Activated naive CD8-positive, alpha-beta T cell treated with anti-CD3 and anti-CD28 coated beads, Interleukin-2, amount 10 ng/mL, durations not matched to agents 7 days and 5 days (primary cell): Measurements from ENCODE around the gene TSPEAR. TPM values are rescaled to one million over a fixed set of nuclear protein-coding genes. Genes with fewer than 3 reads are reported as not detected.
"Not testable (repeated sequence)": the region's sequence is repeated elsewhere in the genome, so short reads cannot be mapped to it uniquely, and the experiment has no call there.

ENCODE experiments used
- ATAC-seq: fragments of 150-1000 bp; cut with Tn5 transposase; one replicate; pipeline ENCODE4 v1.10.0; 2021; ENCODE audit warnings: low read depth, moderate library complexity
- POLR2A ChIA-PET: fragments of 350-600 bp; sonication (Branson Sonifier 250); formaldehyde crosslinking; loops from one replicate; lab custom pipeline; 2021; ENCODE audit warnings: antibody characterized with exemption; lab: Charles Lee
- DNase-seq: peaks from one replicate; pipeline ENCODE4 v3.0.0; 2021
- H3K27ac Mint-ChIP-seq: one replicate; pipeline ENCODE4 v1.8.0; 2022; ENCODE audit warnings: mild to moderate bottlenecking, mixed read lengths
- H3K27me3 Mint-ChIP-seq: one replicate; pipeline ENCODE4 v1.8.0; 2022; ENCODE audit warnings: mild to moderate bottlenecking, moderate library complexity, mixed read lengths
- H3K36me3 Mint-ChIP-seq: one replicate; pipeline ENCODE4 v1.8.0; 2021; ENCODE audit warnings: mild to moderate bottlenecking, mixed read lengths
- H3K4me1 Mint-ChIP-seq: one replicate; pipeline ENCODE4 v1.8.0; 2021; ENCODE audit warnings: mixed read lengths
- H3K4me3 Mint-ChIP-seq: one replicate; pipeline ENCODE4 v1.8.0; 2022; ENCODE audit warnings: mild to moderate bottlenecking, moderate library complexity, mixed read lengths
- H3K9me3 Mint-ChIP-seq: one replicate; pipeline ENCODE4 v1.8.0; 2021; ENCODE audit warnings: mixed read lengths
- total RNA-seq, 2 experiments: library from RNA; stranded (reverse); gene quantifications; one replicate each; pipeline ENCODE4 v1.2.3, GENCODE V29; 2021

TSPEAR gene
- total RNA-seq, 2 experiments from 2014 or later = not detected

- POLR2A ChIA-PET = no interaction called here
- DNase-seq (no peak), ATAC-seq (no peak)
- Mint-ChIP-seq H3K4me1 (no peaks in the 10 kb centered on the region), H3K4me3 (no peak overlapping the region), H3K9me3 (peaks cover 26% of the 10 kb centered on the region), H3K27me3 (peaks cover 15% of the 10 kb centered on the region), H3K27ac (no peak overlapping the region), H3K36me3 (peaks cover 2% of the 10 kb centered on the region)
These were observed 130.2 kb downstream of the TSPEAR start for GRCh38 chr21:44581158-44581557.

GRCh38 chr21:44580231-44580821 is 131.0 kb downstream of the TSPEAR start, which contains the start of gene KRTAP10-5:
KRTAP10-5 (minus strand) TSS chr21:44580604; CDS start chr21:44580578, 26 bp downstream.
- H3K4me1 Mint-ChIP-seq, POLR2A ChIA-PET, ATAC-seq, H3K27ac Mint-ChIP-seq, H3K36me3 Mint-ChIP-seq, H3K4me3 Mint-ChIP-seq, DNase-seq: not testable (repeated sequence)
- Mint-ChIP-seq H3K27me3 (peaks cover 11% of the 10 kb centered on the region), H3K9me3 (peaks cover 31% of the 10 kb centered on the region)

- no peak for DNase-seq
- H3K36me3 Mint-ChIP-seq = peaks cover 2% of the 10 kb centered on the region
These were observed 131.6 kb downstream of the TSPEAR start for GRCh38 chr21:44579833-44580144.

DNA sequence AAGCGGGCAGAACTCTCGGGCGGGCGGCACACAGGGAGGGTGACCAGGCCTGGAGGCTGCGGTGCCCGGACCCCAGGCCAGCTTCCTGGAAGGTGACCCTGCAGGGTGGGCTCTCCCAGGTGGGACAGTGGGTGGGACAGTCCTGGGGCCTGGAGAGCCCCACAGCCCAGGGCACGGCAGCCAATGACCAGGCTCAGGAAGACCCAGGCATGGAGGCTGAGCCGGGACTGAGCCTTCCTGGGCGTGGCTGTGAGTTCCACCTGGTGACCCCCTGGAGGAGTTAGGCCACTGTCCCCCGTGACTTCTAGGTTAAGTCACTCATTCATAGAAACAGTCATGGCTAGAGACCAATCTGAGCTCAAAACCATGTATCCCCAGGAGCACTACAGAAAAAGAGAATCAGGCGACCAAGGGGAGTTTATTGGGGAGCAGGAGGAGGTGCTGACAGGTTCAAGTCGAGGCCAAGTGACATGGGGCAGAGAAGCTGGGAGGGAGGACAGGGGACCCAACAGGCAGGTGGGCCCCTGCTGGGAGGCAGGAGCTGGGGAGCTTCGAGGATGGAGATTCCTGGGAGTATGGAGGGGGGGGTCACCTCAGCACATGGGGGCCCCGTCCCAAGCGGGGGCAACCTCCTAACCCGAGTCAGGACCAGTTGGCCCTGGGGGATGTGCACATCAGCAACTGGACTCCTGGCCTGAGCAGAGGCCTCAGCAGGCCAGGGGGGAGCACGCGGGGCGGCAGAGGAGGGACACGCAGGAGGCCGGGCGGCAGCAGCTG is 132.1 kb downstream of the TSPEAR start:
- Mint-ChIP-seq H3K27me3 (peaks cover 7% of the 10 kb centered on the region), H3K4me3 (no peak overlapping the region), H3K27ac (no peak overlapping the region), H3K9me3 (peaks cover 31% of the 10 kb centered on the region), H3K36me3 (peaks cover 2% of the 10 kb centered on the region), H3K4me1 (no peaks in the 10 kb centered on the region)
- ATAC-seq (no peak), DNase-seq (no peak)
- POLR2A ChIA-PET = no interaction called here

More at GRCh38 chr21:44579833-44580144, 131.6 kb downstream of the TSPEAR start:
- Mint-ChIP-seq H3K27ac (no peak overlapping the region), H3K9me3 (peaks cover 31% of the 10 kb centered on the region), H3K4me3 (no peak overlapping the region), H3K4me1 (no peaks in the 10 kb centered on the region), H3K27me3 (peaks cover 7% of the 10 kb centered on the region)
- no peak for ATAC-seq
- POLR2A ChIA-PET = no interaction called here

DNA sequence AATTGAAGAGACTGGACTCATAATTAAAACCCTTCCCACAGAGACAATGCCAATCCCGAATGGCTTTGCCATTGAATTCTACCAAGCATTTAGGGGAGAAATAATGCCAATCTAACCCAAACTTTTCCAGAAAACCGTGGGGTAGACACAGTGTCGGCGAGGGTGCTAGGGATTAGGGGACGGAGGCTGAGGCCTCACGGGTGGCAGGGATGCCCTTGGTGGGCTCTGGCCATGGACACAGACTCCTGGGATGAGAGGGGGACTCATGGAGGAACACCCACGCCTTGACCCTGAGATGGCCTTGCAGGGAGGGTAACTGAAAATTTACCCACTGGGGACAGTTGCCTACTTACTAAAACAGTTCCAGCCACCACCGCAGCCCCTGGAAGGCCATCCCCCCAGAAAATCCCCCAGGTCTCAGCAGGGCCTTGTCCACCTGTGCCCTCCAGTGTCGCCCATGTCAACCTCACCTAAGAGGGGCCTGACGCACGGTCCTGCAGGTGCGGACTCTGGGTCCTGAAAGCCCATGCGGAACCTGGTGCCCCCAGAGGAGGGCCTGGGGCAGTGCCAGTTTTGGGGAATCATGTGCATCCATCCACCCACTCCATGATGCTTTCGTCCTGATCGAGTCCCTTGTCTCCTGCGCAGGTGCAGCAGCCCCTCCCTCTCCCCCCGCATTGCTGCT is 132.9 kb downstream of the TSPEAR start:
- H3K4me1 Mint-ChIP-seq = no peaks in the 10 kb centered on the region
- POLR2A ChIA-PET = no interaction called here
- ATAC-seq = no peak

GRCh38 chr21:44576025-44576420 is 135.3 kb downstream of the TSPEAR start:
- Mint-ChIP-seq H3K4me1 (no peaks in the 10 kb centered on the region), H3K9me3 (peaks cover 23% of the 10 kb centered on the region), H3K4me3 (no peak overlapping the region), H3K27me3 (peaks cover 3% of the 10 kb centered on the region), H3K36me3 (peaks cover under 1% of the 10 kb centered on the region), H3K27ac (no peak overlapping the region)
- POLR2A ChIA-PET = no interaction called here
- no peak for DNase-seq
- ATAC-seq = no peak

More for the DNA sequence above, 132.9 kb downstream of the TSPEAR start:
- peaks cover 31% of the 10 kb centered on the region for H3K9me3 Mint-ChIP-seq
- peaks cover 2% of the 10 kb centered on the region for H3K36me3 Mint-ChIP-seq
- DNase-seq = no peak
- H3K27ac Mint-ChIP-seq = no peak overlapping the region
- H3K4me3 Mint-ChIP-seq = no peak overlapping the region
- H3K27me3 Mint-ChIP-seq = peaks cover 7% of the 10 kb centered on the region

- no peak for ATAC-seq
- POLR2A ChIA-PET = no interaction called here
- Mint-ChIP-seq H3K27me3 (peaks cover under 1% of the 10 kb centered on the region), H3K9me3 (peaks cover 20% of the 10 kb centered on the region), H3K27ac (no peak overlapping the region), H3K36me3 (no peaks in the 10 kb centered on the region), H3K4me1 (no peaks in the 10 kb centered on the region), H3K4me3 (no peak overlapping the region)
- DNase-seq = no peak
These were observed 135.9 kb downstream of the TSPEAR start for GRCh38 chr21:44575307-44576024.

DNA sequence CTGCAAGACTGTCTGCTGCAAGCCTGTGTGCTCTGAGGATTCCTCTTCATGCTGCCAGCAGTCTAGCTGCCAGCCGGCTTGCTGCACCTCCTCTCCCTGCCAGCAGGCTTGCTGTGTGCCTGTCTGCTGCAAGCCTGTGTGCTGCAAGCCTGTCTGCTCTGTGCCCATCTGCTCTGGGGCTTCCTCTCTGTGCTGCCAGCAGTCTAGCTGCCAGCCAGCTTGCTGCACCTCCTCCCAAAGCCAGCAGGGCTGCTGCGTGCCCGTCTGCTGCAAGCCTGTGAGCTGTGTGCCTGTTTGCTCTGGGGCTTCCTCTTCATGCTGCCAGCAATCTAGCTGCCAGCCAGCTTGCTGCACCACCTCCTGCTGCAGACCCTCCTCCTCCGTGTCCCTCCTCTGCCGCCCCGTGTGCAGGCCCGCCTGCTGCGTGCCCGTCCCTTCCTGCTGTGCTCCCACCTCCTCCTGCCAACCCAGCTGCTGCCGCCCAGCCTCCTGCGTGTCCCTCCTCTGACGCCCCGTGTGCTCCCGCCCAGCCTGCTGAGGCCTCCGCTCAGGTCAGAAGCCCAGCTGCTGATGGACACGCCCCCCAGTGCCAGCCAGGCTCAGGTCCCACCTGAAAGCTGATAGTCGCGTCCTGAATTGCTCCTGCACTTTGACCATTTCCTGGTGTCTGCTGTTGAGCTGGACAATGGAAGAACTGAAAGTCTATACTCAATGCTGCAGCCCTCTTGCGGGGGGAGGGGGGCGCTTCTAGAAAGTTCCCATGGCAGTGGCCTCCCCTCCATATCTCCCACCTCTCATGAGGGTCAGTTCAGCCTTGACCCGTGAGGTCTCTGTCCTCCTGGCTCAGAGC is 136.7 kb downstream of the TSPEAR start:
- peaks cover 16% of the 10 kb centered on the region for H3K9me3 Mint-ChIP-seq
- H3K36me3 Mint-ChIP-seq = no peaks in the 10 kb centered on the region
- H3K27me3 Mint-ChIP-seq = no peaks in the 10 kb centered on the region
- H3K4me3 Mint-ChIP-seq = no peak overlapping the region
- no peaks in the 10 kb centered on the region for H3K4me1 Mint-ChIP-seq
- POLR2A ChIA-PET = no interaction called here
- DNase-seq (no peak), ATAC-seq (no peak)
- no peak overlapping the region for H3K27ac Mint-ChIP-seq

- H3K36me3 Mint-ChIP-seq, ATAC-seq, H3K4me1 Mint-ChIP-seq, H3K4me3 Mint-ChIP-seq, POLR2A ChIA-PET, DNase-seq, H3K27ac Mint-ChIP-seq, H3K27me3 Mint-ChIP-seq: not testable (repeated sequence)
- peaks cover 16% of the 10 kb centered on the region for H3K9me3 Mint-ChIP-seq
These were observed 137.5 kb downstream of the TSPEAR start, which contains the start of gene KRTAP10-4 for GRCh38 chr21:44573630-44574456. KRTAP10-4 (plus strand) TSS chr21:44573729; CDS start chr21:44573759, 30 bp downstream.

DNA sequence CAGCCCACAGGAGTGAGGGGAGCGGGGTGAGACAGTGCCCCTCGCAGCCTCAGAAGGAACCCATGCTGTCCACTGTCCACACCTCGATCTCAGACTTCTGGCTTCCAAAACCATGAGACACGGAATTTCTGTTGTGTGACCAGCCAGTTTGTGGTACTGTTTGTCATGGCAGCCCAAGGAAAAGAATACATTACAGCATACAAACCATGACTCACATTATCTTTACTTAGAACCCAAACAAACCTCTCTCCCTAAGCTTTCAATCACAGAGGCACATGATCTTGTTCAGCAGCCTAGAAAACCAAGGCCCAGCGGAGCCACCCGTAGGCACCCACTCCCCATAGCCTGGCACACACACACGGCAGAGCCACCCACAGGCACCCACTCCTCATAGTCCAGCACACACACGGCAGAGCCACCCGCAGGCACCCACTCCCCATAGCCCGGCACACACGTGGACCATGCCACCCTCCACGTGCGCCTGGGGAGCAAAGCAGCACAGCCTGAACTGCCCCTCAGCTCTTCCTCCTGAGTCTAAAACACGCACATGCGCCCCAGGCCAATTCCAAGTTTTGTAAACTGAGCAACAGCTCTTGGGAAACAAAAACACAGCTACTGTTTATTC is 138.3 kb downstream of the TSPEAR start:
- Mint-ChIP-seq H3K27ac (no peak overlapping the region), H3K27me3 (no peaks in the 10 kb centered on the region), H3K4me1 (no peaks in the 10 kb centered on the region), H3K9me3 (peaks cover 14% of the 10 kb centered on the region), H3K36me3 (no peaks in the 10 kb centered on the region), H3K4me3 (no peak overlapping the region)
- ATAC-seq (no peak), DNase-seq (no peak)
- POLR2A ChIA-PET = no interaction called here

DNA sequence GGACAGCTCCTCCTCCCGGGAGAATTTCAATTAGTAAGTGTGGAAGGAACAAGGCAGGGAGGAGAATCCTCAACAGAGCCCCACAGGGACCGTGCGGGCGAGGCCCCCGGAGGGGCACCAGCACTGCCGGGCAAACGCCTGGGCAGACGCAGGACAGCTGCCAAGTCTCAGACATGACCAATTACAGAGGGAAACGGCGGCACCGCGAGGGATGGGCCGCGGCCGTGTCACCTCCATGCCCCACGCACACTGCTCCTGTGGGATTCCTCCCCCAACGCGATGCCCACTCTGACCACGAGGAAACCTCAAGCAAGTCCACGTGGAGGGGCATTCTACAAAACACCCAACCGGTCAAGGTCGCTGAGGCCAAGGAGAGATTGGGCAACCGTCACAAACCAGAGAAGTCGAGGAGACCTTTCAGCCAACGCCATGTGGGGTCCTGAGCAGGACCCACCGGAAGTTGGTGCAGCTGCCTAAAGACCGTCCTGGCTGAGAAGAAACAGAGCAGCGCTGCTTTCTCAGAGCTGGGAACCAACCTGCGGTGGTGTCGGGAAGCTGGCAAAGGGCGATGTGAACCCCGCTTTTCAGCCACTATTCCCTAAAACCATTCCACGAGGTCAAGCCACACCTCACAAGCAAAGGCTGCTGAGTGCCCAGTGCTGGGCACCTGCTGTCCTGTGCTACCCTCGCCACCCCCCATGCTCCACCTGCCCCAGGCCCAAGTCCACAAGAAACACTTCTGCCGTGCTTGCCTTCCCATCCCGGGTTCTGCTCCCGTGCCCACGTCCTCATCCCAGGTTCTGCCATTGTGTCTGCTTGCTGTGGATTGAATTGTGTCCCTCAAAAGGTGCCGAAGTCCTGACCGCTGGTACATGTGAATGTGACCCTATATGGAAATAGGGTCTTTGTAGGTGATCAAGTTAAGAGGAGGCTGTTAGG is 139.3 kb downstream of the TSPEAR start:
- POLR2A ChIA-PET = no interaction called here
- H3K4me3 Mint-ChIP-seq = no peak overlapping the region
- no peak overlapping the region for H3K27ac Mint-ChIP-seq
- no peak for ATAC-seq
- no peaks in the 10 kb centered on the region for H3K27me3 Mint-ChIP-seq
- no peaks in the 10 kb centered on the region for H3K36me3 Mint-ChIP-seq
- DNase-seq = no peak
- no peaks in the 10 kb centered on the region for H3K4me1 Mint-ChIP-seq
- H3K9me3 Mint-ChIP-seq = peaks cover 8% of the 10 kb centered on the region
